ENCODE results near the gene PCNX2.

Gene PCNX2

GRCh38 chr1:233045588-233045987, 249.9 kb downstream of the PCNX2 start:
- no peaks in the 10 kb centered on the region for H3K27me3 ChIP-seq (ENCODE audit: control insufficient read depth, insufficient read depth, low read length)
- H3K9me3 ChIP-seq (ENCODE audit: control insufficient read depth, low read length): no peaks in the 10 kb centered on the region
- H3K9ac ChIP-seq (ENCODE audit: low read length): no peak overlapping the region
- H3K4me1 ChIP-seq (ENCODE audit: control insufficient read depth, insufficient read depth, low read length): no peaks in the 10 kb centered on the region
- no peak overlapping the region for H3K4me3 ChIP-seq (ENCODE audit: low read length)
- no peaks in the 10 kb centered on the region for H3K36me3 ChIP-seq (ENCODE audit: control insufficient read depth, insufficient read depth, low read length)

- Histone ChIP-seq H3K4me1 (ENCODE audit: control insufficient read depth, insufficient read depth, low read length) (peaks cover 8% of the 10 kb centered on the region), H3K27me3 (ENCODE audit: control insufficient read depth, insufficient read depth, low read length) (no peaks in the 10 kb centered on the region), H3K9me3 (ENCODE audit: control insufficient read depth, low read length) (no peaks in the 10 kb centered on the region), H3K36me3 (ENCODE audit: control insufficient read depth, insufficient read depth, low read length) (no peaks in the 10 kb centered on the region), H3K9ac (ENCODE audit: low read length) (no peak overlapping the region), H3K4me3 (ENCODE audit: low read length) (no peak overlapping the region)
Observed at GRCh38 chr1:233042834-233043233, 252.7 kb downstream of the PCNX2 start.

GRCh38 chr1:233040494-233040893, 255.0 kb downstream of the PCNX2 start:
- H3K4me3 ChIP-seq (ENCODE audit: low read length): no peak overlapping the region
- no peak overlapping the region for H3K9ac ChIP-seq (ENCODE audit: low read length)
- H3K36me3 ChIP-seq (ENCODE audit: control insufficient read depth, insufficient read depth, low read length): no peaks in the 10 kb centered on the region
- peaks cover 8% of the 10 kb centered on the region for H3K4me1 ChIP-seq (ENCODE audit: control insufficient read depth, insufficient read depth, low read length)
- H3K9me3 ChIP-seq (ENCODE audit: control insufficient read depth, low read length): no peaks in the 10 kb centered on the region
- H3K27me3 ChIP-seq (ENCODE audit: control insufficient read depth, insufficient read depth, low read length): no peaks in the 10 kb centered on the region

GRCh38 chr1:233038581-233038980, 256.9 kb downstream of the PCNX2 start:
- no peaks in the 10 kb centered on the region for H3K9me3 ChIP-seq (ENCODE audit: control insufficient read depth, low read length)
- peaks cover 9% of the 10 kb centered on the region for H3K4me1 ChIP-seq (ENCODE audit: control insufficient read depth, insufficient read depth, low read length)
- no peak overlapping the region for H3K9ac ChIP-seq (ENCODE audit: low read length)
- no peak overlapping the region for H3K4me3 ChIP-seq (ENCODE audit: low read length)
- H3K27me3 ChIP-seq (ENCODE audit: control insufficient read depth, insufficient read depth, low read length): no peaks in the 10 kb centered on the region
- no peaks in the 10 kb centered on the region for H3K36me3 ChIP-seq (ENCODE audit: control insufficient read depth, insufficient read depth, low read length)

GRCh38 chr1:233037843-233038242, 257.7 kb downstream of the PCNX2 start:
- Histone ChIP-seq H3K9ac (ENCODE audit: low read length) (no peak overlapping the region), H3K9me3 (ENCODE audit: control insufficient read depth, low read length) (no peaks in the 10 kb centered on the region), H3K4me1 (ENCODE audit: control insufficient read depth, insufficient read depth, low read length) (peaks cover 16% of the 10 kb centered on the region), H3K36me3 (ENCODE audit: control insufficient read depth, insufficient read depth, low read length) (no peaks in the 10 kb centered on the region), H3K27me3 (ENCODE audit: control insufficient read depth, insufficient read depth, low read length) (no peaks in the 10 kb centered on the region), H3K4me3 (ENCODE audit: low read length) (no peak overlapping the region)

GRCh38 chr1:233034836-233035235, 260.7 kb downstream of the PCNX2 start:
- peaks cover 21% of the 10 kb centered on the region for H3K4me1 ChIP-seq (ENCODE audit: control insufficient read depth, insufficient read depth, low read length)
- H3K27me3 ChIP-seq (ENCODE audit: control insufficient read depth, insufficient read depth, low read length): no peaks in the 10 kb centered on the region
- no peaks in the 10 kb centered on the region for H3K9me3 ChIP-seq (ENCODE audit: control insufficient read depth, low read length)
- H3K36me3 ChIP-seq (ENCODE audit: control insufficient read depth, insufficient read depth, low read length): no peaks in the 10 kb centered on the region
- no peak overlapping the region for H3K4me3 ChIP-seq (ENCODE audit: low read length)
- H3K9ac ChIP-seq (ENCODE audit: low read length): no peak overlapping the region

- Histone ChIP-seq H3K4me3 (ENCODE audit: low read length) (no peak overlapping the region), H3K9me3 (ENCODE audit: control insufficient read depth, low read length) (no peaks in the 10 kb centered on the region), H3K36me3 (ENCODE audit: control insufficient read depth, insufficient read depth, low read length) (no peaks in the 10 kb centered on the region), H3K27me3 (ENCODE audit: control insufficient read depth, insufficient read depth, low read length) (no peaks in the 10 kb centered on the region), H3K4me1 (ENCODE audit: control insufficient read depth, insufficient read depth, low read length) (peaks cover 16% of the 10 kb centered on the region), H3K9ac (ENCODE audit: low read length) (no peak overlapping the region)
Observed at GRCh38 chr1:233033361-233033760, 262.2 kb downstream of the PCNX2 start.

- peaks cover 13% of the 10 kb centered on the region for H3K4me1 ChIP-seq (ENCODE audit: control insufficient read depth, insufficient read depth, low read length)
- H3K9me3 ChIP-seq (ENCODE audit: control insufficient read depth, low read length): no peaks in the 10 kb centered on the region
- no peaks in the 10 kb centered on the region for H3K27me3 ChIP-seq (ENCODE audit: control insufficient read depth, insufficient read depth, low read length)
- no peak overlapping the region for H3K9ac ChIP-seq (ENCODE audit: low read length)
- H3K36me3 ChIP-seq (ENCODE audit: control insufficient read depth, insufficient read depth, low read length): no peaks in the 10 kb centered on the region
- H3K4me3 ChIP-seq (ENCODE audit: low read length): no peak overlapping the region
Observed at GRCh38 chr1:233032916-233033315, 262.6 kb downstream of the PCNX2 start.

GRCh38 chr1:233031521-233031920, 264.0 kb downstream of the PCNX2 start:
- no peak overlapping the region for H3K4me3 ChIP-seq (ENCODE audit: low read length)
- no peaks in the 10 kb centered on the region for H3K27me3 ChIP-seq (ENCODE audit: control insufficient read depth, insufficient read depth, low read length)
- peaks cover 13% of the 10 kb centered on the region for H3K4me1 ChIP-seq (ENCODE audit: control insufficient read depth, insufficient read depth, low read length)
- H3K9me3 ChIP-seq (ENCODE audit: control insufficient read depth, low read length): no peaks in the 10 kb centered on the region
- no peaks in the 10 kb centered on the region for H3K36me3 ChIP-seq (ENCODE audit: control insufficient read depth, insufficient read depth, low read length)
- no peak overlapping the region for H3K9ac ChIP-seq (ENCODE audit: low read length)

- Histone ChIP-seq H3K9me3 (ENCODE audit: control insufficient read depth, low read length) (no peaks in the 10 kb centered on the region), H3K36me3 (ENCODE audit: control insufficient read depth, insufficient read depth, low read length) (no peaks in the 10 kb centered on the region), H3K27me3 (ENCODE audit: control insufficient read depth, insufficient read depth, low read length) (no peaks in the 10 kb centered on the region), H3K9ac (ENCODE audit: low read length) (no peak overlapping the region), H3K4me3 (ENCODE audit: low read length) (no peak overlapping the region), H3K4me1 (ENCODE audit: control insufficient read depth, insufficient read depth, low read length) (no peaks in the 10 kb centered on the region)
Observed at GRCh38 chr1:233027046-233027445, 268.5 kb downstream of the PCNX2 start.

- Histone ChIP-seq H3K4me3 (ENCODE audit: low read length) (no peak overlapping the region), H3K9me3 (ENCODE audit: control insufficient read depth, low read length) (no peaks in the 10 kb centered on the region), H3K9ac (ENCODE audit: low read length) (no peak overlapping the region), H3K36me3 (ENCODE audit: control insufficient read depth, insufficient read depth, low read length) (no peaks in the 10 kb centered on the region), H3K27me3 (ENCODE audit: control insufficient read depth, insufficient read depth, low read length) (no peaks in the 10 kb centered on the region), H3K4me1 (ENCODE audit: control insufficient read depth, insufficient read depth, low read length) (peaks cover under 1% of the 10 kb centered on the region)
Observed at GRCh38 chr1:233025567-233025966, 270.0 kb downstream of the PCNX2 start.

- Histone ChIP-seq H3K27me3 (ENCODE audit: control insufficient read depth, insufficient read depth, low read length) (no peaks in the 10 kb centered on the region), H3K9ac (ENCODE audit: low read length) (no peak overlapping the region), H3K9me3 (ENCODE audit: control insufficient read depth, low read length) (no peaks in the 10 kb centered on the region)
Observed at GRCh38 chr1:233025157-233025556, 270.4 kb downstream of the PCNX2 start.

GRCh38 chr1:233024199-233024598, 271.3 kb downstream of the PCNX2 start:
- no peaks in the 10 kb centered on the region for H3K36me3 ChIP-seq (ENCODE audit: control insufficient read depth, insufficient read depth, low read length)
- H3K27me3 ChIP-seq (ENCODE audit: control insufficient read depth, insufficient read depth, low read length): no peaks in the 10 kb centered on the region
- no peak overlapping the region for H3K4me3 ChIP-seq (ENCODE audit: low read length)
- no peaks in the 10 kb centered on the region for H3K9me3 ChIP-seq (ENCODE audit: control insufficient read depth, low read length)
- peaks cover 12% of the 10 kb centered on the region for H3K4me1 ChIP-seq (ENCODE audit: control insufficient read depth, insufficient read depth, low read length)
- no peak overlapping the region for H3K9ac ChIP-seq (ENCODE audit: low read length)

More at GRCh38 chr1:233025157-233025556, 270.4 kb downstream of the PCNX2 start:
- peaks cover 5% of the 10 kb centered on the region for H3K4me1 ChIP-seq (ENCODE audit: control insufficient read depth, insufficient read depth, low read length)
- no peak overlapping the region for H3K4me3 ChIP-seq (ENCODE audit: low read length)
- H3K36me3 ChIP-seq (ENCODE audit: control insufficient read depth, insufficient read depth, low read length): no peaks in the 10 kb centered on the region

All from mucosa of stomach (tissue), 1 donor.